Measurements from ENCODE around the gene ANXA5. TPM values are rescaled to one million over a fixed set of nuclear protein-coding genes. Genes with fewer than 3 reads are reported as not detected.

ANXA5 gene
- total RNA-seq, 2 donors from 2014 or later, result 186 to 197 TPM

DNA sequence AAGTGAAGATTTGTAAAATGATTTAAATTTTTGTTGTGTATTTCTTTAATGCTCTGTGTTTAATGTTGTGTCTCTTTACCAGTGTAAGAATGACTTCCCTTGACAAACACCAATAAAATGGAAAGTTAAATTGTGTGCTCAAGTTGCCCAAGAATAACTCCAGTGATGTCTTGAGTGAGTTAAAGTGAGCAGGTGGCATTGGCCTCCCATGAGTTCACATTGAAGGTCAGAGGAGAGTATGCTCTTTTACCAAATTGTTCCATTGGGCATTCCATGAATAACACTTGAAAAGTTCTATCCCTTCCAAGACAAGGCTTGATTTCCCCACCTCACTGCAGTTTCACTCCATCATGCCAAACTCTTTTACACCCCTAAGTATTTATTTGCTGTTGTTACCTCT is 4.5 kb downstream of the ANXA5 start:
- Histone ChIP-seq H3K4me3 (no peak overlapping the region), H3K4me1 (peaks cover 0 to 73% of the 10 kb centered on the region in 2 donors)
- TF ChIP-seq, protein P1, sequence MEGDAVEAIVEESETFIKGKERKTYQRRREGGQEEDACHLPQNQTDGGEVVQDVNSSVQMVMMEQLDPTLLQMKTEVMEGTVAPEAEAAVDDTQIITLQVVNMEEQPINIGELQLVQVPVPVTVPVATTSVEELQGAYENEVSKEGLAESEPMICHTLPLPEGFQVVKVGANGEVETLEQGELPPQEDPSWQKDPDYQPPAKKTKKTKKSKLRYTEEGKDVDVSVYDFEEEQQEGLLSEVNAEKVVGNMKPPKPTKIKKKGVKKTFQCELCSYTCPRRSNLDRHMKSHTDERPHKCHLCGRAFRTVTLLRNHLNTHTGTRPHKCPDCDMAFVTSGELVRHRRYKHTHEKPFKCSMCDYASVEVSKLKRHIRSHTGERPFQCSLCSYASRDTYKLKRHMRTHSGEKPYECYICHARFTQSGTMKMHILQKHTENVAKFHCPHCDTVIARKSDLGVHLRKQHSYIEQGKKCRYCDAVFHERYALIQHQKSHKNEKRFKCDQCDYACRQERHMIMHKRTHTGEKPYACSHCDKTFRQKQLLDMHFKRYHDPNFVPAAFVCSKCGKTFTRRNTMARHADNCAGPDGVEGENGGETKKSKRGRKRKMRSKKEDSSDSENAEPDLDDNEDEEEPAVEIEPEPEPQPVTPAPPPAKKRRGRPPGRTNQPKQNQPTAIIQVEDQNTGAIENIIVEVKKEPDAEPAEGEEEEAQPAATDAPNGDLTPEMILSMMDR (IDR thresholded peaks at IDR 0.05), result no peak

DNA sequence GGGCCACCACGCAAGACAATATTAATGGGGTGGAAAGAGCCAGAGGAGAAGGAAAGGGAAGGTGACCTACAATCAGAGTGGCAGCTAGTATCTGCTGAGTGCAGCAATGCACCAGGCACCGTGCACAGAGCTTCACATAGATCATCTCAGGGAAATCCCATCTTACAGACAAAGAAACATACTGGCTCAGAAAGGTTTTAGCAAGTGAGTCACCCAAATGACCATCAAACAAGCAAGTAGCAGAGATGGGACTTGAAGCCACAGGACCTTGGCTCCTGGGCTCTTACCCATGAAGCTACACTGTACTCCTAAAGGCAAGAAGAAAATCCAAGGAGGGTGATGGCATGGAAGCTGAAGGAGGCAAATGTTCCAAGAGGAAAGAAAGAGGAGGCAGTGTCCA is 6.8 kb downstream of the ANXA5 start:
- no peak for DNase-seq (ENCODE audit: low spot score)
- Histone ChIP-seq H3K36me3 (peaks cover 21% of the 10 kb centered on the region), H3K4me1 (peaks cover 0 to 66% of the 10 kb centered on the region in 2 donors)

More for the DNA sequence above, 4.5 kb downstream of the ANXA5 start:
- H3K36me3 ChIP-seq, result peaks cover 4% of the 10 kb centered on the region
- peak overlapping the region; percentile 10 to 75 for H3K27ac ChIP-seq
- no peaks in the 10 kb centered on the region for H3K27me3 ChIP-seq
- no peaks in the 10 kb centered on the region for H3K9me3 ChIP-seq
- DNase-seq (ENCODE audit: low spot score), result no peak

DNA sequence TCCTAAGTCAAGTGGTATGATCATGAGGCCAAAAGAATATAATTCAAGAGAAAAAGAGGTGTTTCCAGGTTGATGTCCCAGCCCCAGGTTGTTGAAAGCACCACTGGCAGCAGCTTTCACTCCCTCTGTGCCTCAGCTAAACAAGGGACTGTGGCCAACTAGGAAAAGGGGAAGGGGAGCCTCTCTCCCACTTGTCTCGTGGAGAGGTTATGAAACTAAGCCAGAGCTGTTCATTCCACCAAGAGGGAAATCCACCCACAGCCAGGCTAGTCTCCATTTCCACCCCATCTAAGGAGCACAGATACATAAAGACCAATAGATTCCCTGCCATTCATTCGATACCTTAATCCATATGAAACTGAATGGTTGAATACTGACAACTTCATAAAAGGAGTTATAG is 8.1 kb downstream of the ANXA5 start:
- no peak overlapping the region for H3K4me3 ChIP-seq
- peaks cover 31% of the 10 kb centered on the region for H3K36me3 ChIP-seq
- TF ChIP-seq, protein P1 (IDR thresholded peaks at IDR 0.05), result no peak
- no peaks in the 10 kb centered on the region for H3K9me3 ChIP-seq
- H3K27ac ChIP-seq, result peak overlapping the region in 1 of 2 donors; percentile 11
- DNase-seq (ENCODE audit: low spot score), result no peak
- H3K27me3 ChIP-seq, result no peaks in the 10 kb centered on the region
- H3K4me1 ChIP-seq, result peaks cover 0 to 64% of the 10 kb centered on the region in 2 donors

More for the DNA sequence above, 6.8 kb downstream of the ANXA5 start:
- peak overlapping the region; percentile 66 to 75 for H3K27ac ChIP-seq
- no peaks in the 10 kb centered on the region for H3K27me3 ChIP-seq
- H3K9me3 ChIP-seq, result no peaks in the 10 kb centered on the region
- TF ChIP-seq, protein P1 (IDR thresholded peaks at IDR 0.05), result no peak
- no peak overlapping the region for H3K4me3 ChIP-seq

DNA sequence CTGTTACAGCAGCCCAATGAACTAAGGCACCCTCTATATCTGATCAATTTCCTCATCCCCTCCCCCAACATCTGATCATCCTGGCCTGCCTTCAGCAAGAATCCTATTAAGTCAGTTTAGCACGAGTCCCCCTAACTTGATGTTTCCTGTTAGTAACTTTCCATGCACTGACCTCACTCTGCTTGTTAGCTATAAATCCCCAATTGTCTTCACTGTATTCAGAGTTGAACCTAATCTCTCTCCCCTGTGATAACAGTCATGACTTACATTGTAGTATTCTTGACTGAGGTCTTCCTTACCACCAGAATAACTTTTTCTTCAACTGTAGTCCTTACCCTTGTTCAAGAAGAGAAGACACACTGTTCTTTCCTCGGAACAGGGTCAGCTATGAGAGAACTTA is 8.5 kb downstream of the ANXA5 start:
- Histone ChIP-seq H3K9me3 (no peaks in the 10 kb centered on the region), H3K27me3 (no peaks in the 10 kb centered on the region), H3K36me3 (peaks cover 36% of the 10 kb centered on the region), H3K4me3 (no peak overlapping the region), H3K4me1 (peaks cover 0 to 59% of the 10 kb centered on the region in 2 donors), H3K27ac (no peak overlapping the region)
- TF ChIP-seq, protein P1 (IDR thresholded peaks at IDR 0.05), result no peak
- DNase-seq (ENCODE audit: low spot score), result no peak

DNA sequence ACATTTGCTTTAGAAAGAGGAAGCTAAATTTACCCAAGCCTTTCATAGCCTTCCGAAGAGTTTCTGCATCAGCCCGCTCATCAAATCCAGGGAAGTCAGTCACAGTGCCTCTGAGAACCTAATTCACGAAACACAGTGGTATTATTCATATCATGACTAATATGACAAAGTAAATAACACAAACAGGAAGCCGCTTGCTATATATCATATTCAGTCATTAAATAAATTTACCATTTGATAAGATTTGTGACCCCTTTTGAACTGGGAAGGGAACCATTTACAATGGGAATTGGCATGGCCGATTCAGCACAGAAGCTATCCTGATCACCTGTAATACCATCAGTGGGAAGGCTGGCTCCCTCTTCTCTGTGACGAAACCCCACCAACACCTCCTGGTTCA is 10.5 kb downstream of the ANXA5 start:
- Histone ChIP-seq H3K4me1 (peaks cover 0 to 39% of the 10 kb centered on the region in 2 donors), H3K4me3 (no peak overlapping the region), H3K27me3 (no peaks in the 10 kb centered on the region), H3K9me3 (no peaks in the 10 kb centered on the region), H3K36me3 (peaks cover 56% of the 10 kb centered on the region), H3K27ac (no peak overlapping the region)
- no peak for DNase-seq (ENCODE audit: low spot score)
- TF ChIP-seq, protein P1 (IDR thresholded peaks at IDR 0.05), result no peak

DNA sequence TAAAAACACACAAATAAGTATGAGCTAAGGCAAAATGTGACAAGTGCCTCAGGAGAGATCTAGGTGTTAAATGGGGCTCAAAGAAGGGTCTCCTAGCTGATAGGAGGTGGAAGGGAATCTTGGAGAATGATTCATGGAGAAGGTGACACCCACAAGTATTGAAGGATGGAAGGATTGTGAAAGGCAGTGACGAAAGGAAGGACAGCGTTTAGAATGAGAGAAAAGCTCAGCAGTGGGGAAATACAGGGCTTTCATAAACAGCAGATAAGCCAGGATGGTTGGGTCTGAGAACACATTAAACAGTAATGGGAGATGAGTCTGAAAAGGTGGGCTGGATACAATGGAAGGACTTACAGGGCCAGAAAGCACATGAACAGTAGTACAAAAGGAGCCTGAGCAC is 11.5 kb downstream of the ANXA5 start:
- no peak for DNase-seq (ENCODE audit: low spot score)
- Histone ChIP-seq H3K4me3 (no peak overlapping the region), H3K27me3 (no peaks in the 10 kb centered on the region), H3K4me1 (peaks cover 0 to 29% of the 10 kb centered on the region in 2 donors), H3K27ac (no peak overlapping the region), H3K36me3 (peaks cover 66% of the 10 kb centered on the region), H3K9me3 (no peaks in the 10 kb centered on the region)
- TF ChIP-seq, protein P1 (IDR thresholded peaks at IDR 0.05), result no peak
